ENCODE results near the gene ANXA6. TPM values are rescaled to one million over a fixed set of nuclear protein-coding genes. Genes with fewer than 3 reads are reported as not detected.

The ANXA6 gene
- total RNA-seq, 1 experiment from 2014 or later, result 98.7 TPM

DNA sequence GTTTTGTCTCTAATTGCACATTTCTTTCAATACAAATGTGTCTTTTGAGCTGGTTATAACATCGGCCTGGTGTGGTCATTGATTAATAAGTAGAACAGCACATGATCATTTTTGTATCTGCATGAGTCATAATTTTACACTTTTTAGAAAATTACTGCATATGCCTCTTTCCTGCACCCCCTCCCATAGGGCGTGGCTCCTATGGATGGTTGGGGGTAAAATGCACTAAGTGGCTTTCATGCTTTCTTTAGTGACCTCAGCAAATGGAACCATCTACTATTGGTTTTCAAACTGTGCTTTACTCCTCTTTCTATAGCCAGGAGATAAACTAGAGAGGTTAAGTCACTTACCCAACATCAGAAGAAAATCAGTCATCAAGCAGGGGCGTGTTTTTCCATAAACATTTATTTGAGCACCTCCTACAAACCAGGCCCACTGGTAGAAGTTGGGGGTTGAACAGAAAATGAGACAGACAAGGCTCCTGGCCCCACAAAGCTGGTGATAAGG, 3.8 kb downstream of the ANXA6 start:
- no peak overlapping the region for H3K27ac ChIP-seq (ENCODE audit: insufficient read length, low read depth, low read length)
- no peak overlapping the region for H2BK12ac ChIP-seq (ENCODE audit: insufficient read length, low read depth, low read length)
- Mint-ChIP-seq H3K4me1 (peaks cover 32 to 44% of the 10 kb centered on the region in 2 experiments), H3K4me3 (no peak overlapping the region), H3K9me3 (no peaks in the 10 kb centered on the region), H3K36me3 (ENCODE audit: insufficient read depth in 1 of 3, low read depth in 3 of 3) (no peaks in the 10 kb centered on the region), H3K27me3 (ENCODE audit: low read depth) (peaks cover 6% of the 10 kb centered on the region; the same call in 1 of the 2 replicates), H3K27ac (no peak overlapping the region; a peak in 1 of 7 replicates)
- H4K8ac ChIP-seq (replicated peaks; ENCODE audit: insufficient read length, low read depth, low read length), result no peak overlapping the region
- H4K5ac ChIP-seq (ENCODE audit: insufficient read length, low read depth, low read length), result no peak overlapping the region
- no peak overlapping the region for H2BK15ac ChIP-seq (ENCODE audit: low read depth, low read length)
- no peak overlapping the region for H3K14ac ChIP-seq (ENCODE audit: insufficient read depth, low read length)
- H3K56ac ChIP-seq (ENCODE audit: insufficient read length, low read depth, low read length), result no peak overlapping the region
- no peak overlapping the region for H3K9ac ChIP-seq (ENCODE audit: extremely low read depth, insufficient read length, low read length)
- no CpG with 5 or more reads among the region's 3 CpGs for WGBS (ENCODE audit: extremely low coverage, insufficient read length, low lambda C conversion rate)
- no peaks in the 10 kb centered on the region; the same call in 1 of the 2 replicates for H3K79me2 ChIP-seq (ENCODE audit: insufficient read depth, low read length)
- H4K20me1 ChIP-seq (ENCODE audit: control insufficient read depth, insufficient read depth, insufficient read length), result no peaks in the 10 kb centered on the region
- TF ChIP-seq, protein P1, sequence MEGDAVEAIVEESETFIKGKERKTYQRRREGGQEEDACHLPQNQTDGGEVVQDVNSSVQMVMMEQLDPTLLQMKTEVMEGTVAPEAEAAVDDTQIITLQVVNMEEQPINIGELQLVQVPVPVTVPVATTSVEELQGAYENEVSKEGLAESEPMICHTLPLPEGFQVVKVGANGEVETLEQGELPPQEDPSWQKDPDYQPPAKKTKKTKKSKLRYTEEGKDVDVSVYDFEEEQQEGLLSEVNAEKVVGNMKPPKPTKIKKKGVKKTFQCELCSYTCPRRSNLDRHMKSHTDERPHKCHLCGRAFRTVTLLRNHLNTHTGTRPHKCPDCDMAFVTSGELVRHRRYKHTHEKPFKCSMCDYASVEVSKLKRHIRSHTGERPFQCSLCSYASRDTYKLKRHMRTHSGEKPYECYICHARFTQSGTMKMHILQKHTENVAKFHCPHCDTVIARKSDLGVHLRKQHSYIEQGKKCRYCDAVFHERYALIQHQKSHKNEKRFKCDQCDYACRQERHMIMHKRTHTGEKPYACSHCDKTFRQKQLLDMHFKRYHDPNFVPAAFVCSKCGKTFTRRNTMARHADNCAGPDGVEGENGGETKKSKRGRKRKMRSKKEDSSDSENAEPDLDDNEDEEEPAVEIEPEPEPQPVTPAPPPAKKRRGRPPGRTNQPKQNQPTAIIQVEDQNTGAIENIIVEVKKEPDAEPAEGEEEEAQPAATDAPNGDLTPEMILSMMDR (conservative IDR thresholded peaks at IDR 0.05), result no peak
- H3K27me3 ChIP-seq (ENCODE audit: insufficient read depth, low read length), result no peaks in the 10 kb centered on the region
- H2BK5ac ChIP-seq (ENCODE audit: insufficient read length, low read length), result no peak overlapping the region
- H2BK20ac ChIP-seq (ENCODE audit: low read depth, low read length, poor library complexity, severe bottlenecking), result no peak overlapping the region
- peaks cover 15% of the 10 kb centered on the region for H3K23me2 ChIP-seq (ENCODE audit: insufficient read length, low read depth, low read length, poor library complexity, severe bottlenecking)
- no peaks in the 10 kb centered on the region; the same call in 1 of the 2 replicates for H3K4me1 ChIP-seq (ENCODE audit: insufficient read depth, low read length)
- no peak overlapping the region for H3T11ph ChIP-seq (ENCODE audit: low read length)
- no peaks in the 10 kb centered on the region for H3K79me1 ChIP-seq (ENCODE audit: insufficient read depth, low read depth, low read length, poor library complexity, severe bottlenecking)
- no peak overlapping the region for H3K23ac ChIP-seq (ENCODE audit: insufficient read length, low read depth, low read length)
- no peak overlapping the region for H3K4ac ChIP-seq (ENCODE audit: low read depth, low read length)
- no peak overlapping the region for H2AFZ ChIP-seq (ENCODE audit: low read length)
- no peak overlapping the region for H3K4me2 ChIP-seq (ENCODE audit: insufficient read depth, insufficient read length, low read length)
- no peaks in the 10 kb centered on the region for H3K9me3 ChIP-seq (ENCODE audit: control insufficient read depth, low read depth, low read length)
- H2BK120ac ChIP-seq (ENCODE audit: low read depth, low read length, poor library complexity, severe bottlenecking), result no peak overlapping the region
- DNase-seq, result no peak
- H4K91ac ChIP-seq (ENCODE audit: insufficient read length, low read depth, low read length), result no peak overlapping the region
- no peak overlapping the region for H3K18ac ChIP-seq (ENCODE audit: insufficient read length, low read depth, low read length)
- H2AK5ac ChIP-seq (ENCODE audit: insufficient read length, low read length), result no peak overlapping the region
